ENCODE measurements around the gene RBM12. TPM values are rescaled to one million over a fixed set of nuclear protein-coding genes. Genes with fewer than 3 reads are reported as not detected.

Gene RBM12
- total RNA-seq, 2 experiments from 2014 or later = 66.3 to 152 TPM

- Histone ChIP-seq H4K20me1 (ENCODE audit: insufficient read depth, low read length) (no peaks in the 10 kb centered on the region), H2AFZ (ENCODE audit: low read length) (no peak overlapping the region), H3K9me3 (ENCODE audit: low read length) (no peaks in the 10 kb centered on the region), H3K27ac (ENCODE audit: low read depth, low read length, poor library complexity, severe bottlenecking) (no peak overlapping the region), H3K36me3 (ENCODE audit: insufficient read depth, low read length) (peaks cover 59% of the 10 kb centered on the region), H3K4me1 (ENCODE audit: insufficient read depth, low read length, poor library complexity, severe bottlenecking) (peaks cover 4% of the 10 kb centered on the region), H3K4me3 (ENCODE audit: low read depth, low read length, poor library complexity, severe bottlenecking) (no peak overlapping the region), H3K4me2 (ENCODE audit: low read length) (no peak overlapping the region), H3K9me2 (ENCODE audit: insufficient read depth, low read length) (no peaks in the 10 kb centered on the region), H3K79me2 (ENCODE audit: insufficient read depth, low read depth, low read length) (peaks cover under 1% of the 10 kb centered on the region; the same call in 1 of the 2 replicates)
- ChIA-PET CTCF (ENCODE audit: unreplicated experiment) (no interaction called here), POLR2A (no interaction called here)
- DNase-seq (ENCODE audit: low spot score) = no peak
- intact Hi-C loops (cut with micrococcal nuclease; ENCODE audit: unreplicated experiment) = loop anchor here (10.0 kb wide), 1 partner anchor 105 kb away; no protein-coding TSS in a partner anchor
- TF ChIP-seq EZH2phosphoT487 (IDR thresholded peaks at IDR 0.05; ENCODE audit: borderline replicate concordance, low read depth, low read length) = no peak
- TF ChIP-seq CTCF (conservative IDR thresholded peaks at IDR 0.05; ENCODE audit: low read length) = no peak
- BruUV-seq (replicated peaks) = no TSS peak
These were observed 5.0 kb upstream of the RBM12 start for GRCh38 chr20:35669681-35670080.

GRCh38 chr20:35669221-35669620 lies 4.5 kb upstream of the RBM12 start:
- no peaks in the 10 kb centered on the region for H3K9me2 ChIP-seq (ENCODE audit: insufficient read depth, low read length)
- peaks cover 5% of the 10 kb centered on the region for H3K79me2 ChIP-seq (ENCODE audit: insufficient read depth, low read depth, low read length)
- intact Hi-C loops (cut with micrococcal nuclease; ENCODE audit: unreplicated experiment) = loop anchor here (10.0 kb wide), 1 partner anchor 104 kb away; no protein-coding TSS in a partner anchor
- ChIA-PET CTCF (ENCODE audit: unreplicated experiment) (no interaction called here), POLR2A (interaction anchor here (0.6 kb wide), 1 partner anchor 100 kb away, joined by 5 read pairs; no protein-coding TSS in a partner anchor)
- no peak overlapping the region for H2AFZ ChIP-seq (ENCODE audit: low read length)
- peaks cover 4% of the 10 kb centered on the region for H3K4me1 ChIP-seq (ENCODE audit: insufficient read depth, low read length, poor library complexity, severe bottlenecking)
- no peak overlapping the region for H3K27ac ChIP-seq (ENCODE audit: low read depth, low read length, poor library complexity, severe bottlenecking)
- peaks cover 55% of the 10 kb centered on the region for H3K36me3 ChIP-seq (ENCODE audit: insufficient read depth, low read length)
- H4K20me1 ChIP-seq (ENCODE audit: insufficient read depth, low read length) = no peaks in the 10 kb centered on the region
- TSS peak; percentile 73 for BruUV-seq (replicated peaks)
- DNase-seq (ENCODE audit: low spot score) = no peak
- TF ChIP-seq EZH2phosphoT487 (IDR thresholded peaks at IDR 0.05; ENCODE audit: borderline replicate concordance, low read depth, low read length) = no peak
- TF ChIP-seq CTCF (conservative IDR thresholded peaks at IDR 0.05; ENCODE audit: low read length) = no peak
- H3K4me2 ChIP-seq (ENCODE audit: low read length) = no peak overlapping the region
- H3K9me3 ChIP-seq (ENCODE audit: low read length) = no peaks in the 10 kb centered on the region
- H3K4me3 ChIP-seq (ENCODE audit: low read depth, low read length, poor library complexity, severe bottlenecking) = no peak overlapping the region

- H3K4me3 ChIP-seq (ENCODE audit: low read depth, low read length, poor library complexity, severe bottlenecking) = no peak overlapping the region
- no peak overlapping the region for H2AFZ ChIP-seq (ENCODE audit: low read length)
- TF ChIP-seq EZH2phosphoT487 (IDR thresholded peaks at IDR 0.05; ENCODE audit: borderline replicate concordance, low read depth, low read length) = no peak
- no peak for TF ChIP-seq CTCF (conservative IDR thresholded peaks at IDR 0.05; ENCODE audit: low read length)
- ChIA-PET CTCF (ENCODE audit: unreplicated experiment) (no interaction called here), POLR2A (interaction anchor here (0.7 to 0.8 kb wide), 3 partner anchors 61 to 314 kb away, joined by 3 to 6 read pairs (median 4); partner anchors contain the start of gene RBM39)
- no TSS peak for BruUV-seq (replicated peaks)
- peaks cover 19% of the 10 kb centered on the region for H3K4me1 ChIP-seq (ENCODE audit: insufficient read depth, low read length, poor library complexity, severe bottlenecking)
- H4K20me1 ChIP-seq (ENCODE audit: insufficient read depth, low read length) = peaks cover 28% of the 10 kb centered on the region
- no peaks in the 10 kb centered on the region for H3K9me3 ChIP-seq (ENCODE audit: low read length)
- intact Hi-C loops (cut with micrococcal nuclease; ENCODE audit: unreplicated experiment) = loop anchor here (10.0 kb wide), 1 partner anchor 101 kb away; no protein-coding TSS in a partner anchor
- no peak overlapping the region for H3K4me2 ChIP-seq (ENCODE audit: low read length)
- no peaks in the 10 kb centered on the region for H3K9me2 ChIP-seq (ENCODE audit: insufficient read depth, low read length)
- peaks cover 38% of the 10 kb centered on the region for H3K79me2 ChIP-seq (ENCODE audit: insufficient read depth, low read depth, low read length)
- no peak for DNase-seq (ENCODE audit: low spot score)
- H3K36me3 ChIP-seq (ENCODE audit: insufficient read depth, low read length) = peaks cover 50% of the 10 kb centered on the region
- no peak overlapping the region for H3K27ac ChIP-seq (ENCODE audit: low read depth, low read length, poor library complexity, severe bottlenecking)
These were observed 1.2 kb upstream of the RBM12 start for GRCh38 chr20:35665949-35666288.

Data from OCI-LY7 (cell line).